Epithelial cell of proximal tubule (primary cell): Measurements from ENCODE around the gene RPL28. TPM values are rescaled to one million over a fixed set of nuclear protein-coding genes. Genes with fewer than 3 reads are reported as not detected.

ENCODE experiments used
- DNase-seq: peaks from one replicate; pipeline ENCODE4 v3.0.0-alpha.2; 2011; ENCODE audit warnings: low read depth
- H3K4me3 ChIP-seq: 2 replicates; pipeline ENCODE4 v1.5.1; 2011; ENCODE audit warnings: low read depth, mild to moderate bottlenecking, low read length
- CTCF ChIP-seq: conservative IDR thresholded peaks from 2 replicates; pipeline ENCODE4 v1.5.1; 2012; ENCODE audit warnings: low read depth, mild to moderate bottlenecking, low read length
- total RNA-seq: library from RNA; depleted of rRNA; stranded (reverse); fragments of >200 nt; gene quantifications from 2 replicates; pipeline ENCODE4 v1.2.3, GENCODE V29; 2015

The RPL28 gene
- total RNA-seq, 1 donor from 2014 or later: 412 TPM

GRCh38 chr19:55341595-55342531, 43.9 kb upstream of the RPL28 start:
- no peak overlapping the region for H3K4me3 ChIP-seq
- no peak for TF ChIP-seq CTCF
- DNase-seq: no peak

GRCh38 chr19:55344444-55344843, 41.3 kb upstream of the RPL28 start:
- TF ChIP-seq CTCF: no peak
- no peak overlapping the region for H3K4me3 ChIP-seq
- no peak for DNase-seq

GRCh38 chr19:55345101-55345817, 40.5 kb upstream of the RPL28 start:
- TF ChIP-seq CTCF: no peak
- H3K4me3 ChIP-seq: no peak overlapping the region

GRCh38 chr19:55345818-55346724, 39.7 kb upstream of the RPL28 start:
- TF ChIP-seq CTCF: no peak
- no peak overlapping the region for H3K4me3 ChIP-seq
- DNase-seq: no peak

More at GRCh38 chr19:55345101-55345817, 40.5 kb upstream of the RPL28 start:
- DNase-seq: no peak

GRCh38 chr19:55346725-55347441, 38.8 kb upstream of the RPL28 start:
- no peak for DNase-seq
- H3K4me3 ChIP-seq: no peak overlapping the region
- TF ChIP-seq CTCF: no peak

GRCh38 chr19:55347442-55348009, 38.2 kb upstream of the RPL28 start:
- no peak overlapping the region for H3K4me3 ChIP-seq
- no peak for TF ChIP-seq CTCF

More at GRCh38 chr19:55347442-55348009, 38.2 kb upstream of the RPL28 start:
- no peak for DNase-seq
